ENCODE measurements around the gene DPM2.

The DPM2 gene

GRCh38 chr9:127918183-127919107 is 19.2 kb downstream of the DPM2 start:
- DNase-seq (ENCODE audit: low spot score), result peak; percentile 79

DNA sequence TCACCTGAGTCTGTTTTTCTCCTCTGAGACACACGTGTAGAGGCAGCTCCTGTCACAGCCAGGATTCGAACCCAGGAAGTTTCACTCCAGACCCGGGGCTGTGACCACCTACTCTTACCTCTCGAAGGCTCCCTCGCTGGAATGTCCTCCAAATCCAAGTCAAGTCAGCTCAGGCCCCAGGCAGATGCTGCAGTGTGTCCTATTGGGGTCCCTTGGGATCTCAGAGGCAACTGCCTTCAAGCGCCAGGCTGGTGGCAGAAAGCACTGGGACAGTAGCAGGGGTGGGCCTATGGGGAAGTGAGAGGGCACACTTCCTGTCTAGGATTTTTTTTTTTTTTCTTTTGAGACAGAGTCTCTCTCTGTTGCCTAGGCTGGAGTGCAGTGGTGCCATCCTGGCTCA is 20.1 kb downstream of the DPM2 start:
- no peak for DNase-seq (ENCODE audit: low spot score)

DNA sequence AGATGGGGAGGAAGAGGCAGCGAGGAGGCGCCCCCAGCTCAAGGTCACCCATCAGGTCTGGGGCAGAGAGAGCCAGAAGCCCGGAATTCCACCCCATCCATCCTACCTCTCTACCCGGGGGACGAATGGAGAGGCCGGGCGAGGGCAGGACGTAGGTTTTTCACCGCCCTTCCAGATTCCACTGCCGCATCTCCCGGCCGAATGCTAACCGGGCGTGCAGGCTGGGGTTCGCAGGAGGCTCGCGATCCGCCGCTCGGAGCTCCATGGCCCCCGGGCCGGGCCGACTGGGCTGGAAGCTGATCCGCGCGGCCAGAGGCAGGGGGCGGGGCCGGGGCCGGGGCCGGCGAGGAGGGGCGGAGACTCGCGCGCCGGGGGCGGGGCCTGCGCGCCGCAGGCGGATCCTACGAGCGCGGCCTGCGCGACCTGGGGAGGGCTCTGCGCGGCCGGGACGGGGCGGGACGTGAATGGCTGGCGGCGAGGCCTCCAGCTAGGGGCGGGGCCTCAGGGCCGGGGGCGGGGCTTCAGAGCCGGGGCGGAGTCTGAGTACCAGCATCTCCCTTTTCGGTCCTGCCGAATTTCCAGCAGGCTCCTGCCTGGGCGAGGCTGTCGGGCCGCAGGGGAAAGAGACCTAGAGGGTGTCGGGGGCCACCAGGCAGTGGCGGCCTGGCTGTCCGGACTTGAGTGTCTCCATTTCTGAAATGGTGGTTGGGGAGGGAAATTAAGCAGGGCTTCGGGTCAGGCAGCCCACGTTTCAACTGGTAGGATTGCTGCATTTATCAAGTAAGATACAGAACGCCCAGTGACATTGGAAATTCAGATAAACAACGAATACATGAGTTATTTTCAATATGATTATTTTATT is 20.7 kb downstream of the DPM2 start, which contains the start of gene ST6GALNAC4:
Gene ST6GALNAC4 (minus strand): TSS at position 322 of the 862 bp plus-strand sequence. CDS start 622 bp downstream, outside the sequence.
- DNase-seq (ENCODE audit: low spot score), result peak; percentile 95

DNA sequence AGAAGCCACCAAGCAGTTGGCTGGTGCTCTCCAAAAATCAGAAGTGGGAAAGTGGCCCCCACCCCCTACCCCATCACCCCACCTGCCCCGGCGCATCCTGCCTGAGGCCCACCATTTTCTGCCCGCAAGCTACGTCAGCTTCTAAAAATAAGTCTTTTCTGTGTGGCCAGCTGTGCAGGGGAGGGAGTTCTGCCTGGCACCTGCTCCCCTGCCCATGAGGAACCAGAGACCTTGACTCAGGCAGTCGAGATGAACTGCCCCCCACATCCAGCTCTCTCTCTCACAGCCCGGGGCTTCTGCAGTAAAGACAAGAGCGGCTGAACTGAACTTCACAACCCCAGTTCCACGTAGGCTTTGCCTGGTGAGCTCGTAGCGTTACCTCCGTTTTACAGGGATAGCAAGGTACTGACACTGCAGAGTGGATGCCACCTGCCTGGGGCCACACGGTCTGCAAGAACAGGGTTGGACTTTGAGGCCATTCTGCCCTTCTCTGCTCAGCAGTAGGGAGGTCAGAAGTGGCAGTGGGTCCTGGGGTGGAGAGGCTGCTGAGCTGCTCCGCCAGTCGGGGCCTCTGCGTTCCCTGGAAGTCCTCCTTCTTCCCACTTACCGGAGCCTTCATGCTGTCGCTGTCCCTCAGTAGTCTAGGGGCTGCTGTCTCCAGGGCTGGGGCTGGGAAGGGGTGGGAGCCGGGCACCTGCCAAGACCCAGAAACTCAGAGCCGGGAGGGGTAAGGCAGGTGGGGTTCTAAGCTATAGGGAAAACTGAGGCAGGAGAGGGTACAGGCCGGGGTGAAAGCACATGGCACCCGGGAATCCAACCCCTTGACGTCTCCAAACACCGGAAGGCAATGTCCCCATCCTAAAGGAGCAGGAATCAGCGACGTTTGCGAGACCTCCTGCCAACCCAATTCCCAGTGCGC is 21.6 kb downstream of the DPM2 start:
- peak; percentile 57 for DNase-seq (ENCODE audit: low spot score)

GRCh38 chr9:127915325-127915752 is 22.3 kb downstream of the DPM2 start:
- peak; percentile 81 for DNase-seq (ENCODE audit: low spot score)

- no peak for DNase-seq (ENCODE audit: low spot score)
Measured at GRCh38 chr9:127913682-127914081, 24.0 kb downstream of the DPM2 start.

GRCh38 chr9:127912882-127913281 is 24.8 kb downstream of the DPM2 start:
- DNase-seq (ENCODE audit: low spot score), result peak; percentile 61

GRCh38 chr9:127912296-127912695 is 25.4 kb downstream of the DPM2 start:
- no peak for DNase-seq (ENCODE audit: low spot score)

DNA sequence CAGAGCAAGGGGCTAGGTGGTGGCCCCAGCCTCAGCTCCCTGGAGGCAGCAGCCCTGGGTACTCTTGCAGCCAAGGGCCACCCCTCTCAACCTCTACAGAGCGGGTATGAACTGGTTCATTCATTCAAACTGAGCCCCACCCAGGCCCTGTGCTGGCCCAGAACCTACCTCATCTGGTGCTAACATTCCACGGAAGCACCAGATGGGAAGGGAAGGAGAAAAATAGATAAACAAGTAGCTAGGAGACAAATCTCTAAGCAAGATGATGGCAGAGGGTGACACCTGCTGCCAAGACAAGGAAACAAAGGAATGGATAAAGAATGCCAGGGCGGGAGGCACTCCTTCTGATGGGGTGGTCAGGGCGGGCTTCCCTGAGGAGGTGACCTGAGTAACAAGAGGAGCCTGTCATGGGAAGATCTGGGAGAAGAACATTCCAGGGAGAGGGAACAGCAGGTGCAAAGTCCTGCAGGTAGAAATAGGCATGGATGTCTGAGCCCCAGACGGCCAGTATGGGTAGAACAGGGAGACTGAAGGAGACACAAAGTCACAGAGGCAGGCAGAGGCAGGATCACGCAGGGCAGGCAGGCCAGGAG is 26.9 kb downstream of the DPM2 start:
- DNase-seq (ENCODE audit: low spot score), result peak; percentile 77

GRCh38 chr9:127909839-127910273 is 27.8 kb downstream of the DPM2 start:
- no peak for DNase-seq (ENCODE audit: low spot score)

GRCh38 chr9:127908660-127908926 is 29.1 kb downstream of the DPM2 start:
- DNase-seq (ENCODE audit: low spot score), result no peak

GRCh38 chr9:127907867-127908659 is 29.6 kb downstream of the DPM2 start:
- DNase-seq (ENCODE audit: low spot score), result no peak

DNA sequence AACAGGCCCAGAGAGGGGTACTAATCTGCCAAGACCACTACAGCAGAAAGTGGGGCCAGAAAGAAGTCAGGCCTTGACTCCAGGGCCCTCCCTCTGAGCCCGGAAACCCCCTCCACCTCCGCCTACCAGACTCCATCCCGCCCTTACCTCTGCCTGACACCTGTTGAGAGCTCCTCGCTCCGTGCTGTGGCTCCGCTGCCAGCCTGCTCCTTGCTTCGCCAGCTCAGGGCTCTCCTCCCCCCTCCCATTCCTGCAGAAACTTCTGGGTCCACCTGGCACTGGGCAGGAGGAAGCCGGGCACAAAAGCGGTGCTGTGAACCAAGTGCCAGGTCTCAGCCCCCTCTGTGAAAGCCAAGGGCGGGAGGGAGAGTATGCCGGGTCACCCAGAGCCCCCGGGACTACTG is 31.9 kb downstream of the DPM2 start:
- DNase-seq (ENCODE audit: low spot score), result no peak

GRCh38 chr9:127905004-127905728 is 32.5 kb downstream of the DPM2 start:
- no peak for DNase-seq (ENCODE audit: low spot score)

DNA sequence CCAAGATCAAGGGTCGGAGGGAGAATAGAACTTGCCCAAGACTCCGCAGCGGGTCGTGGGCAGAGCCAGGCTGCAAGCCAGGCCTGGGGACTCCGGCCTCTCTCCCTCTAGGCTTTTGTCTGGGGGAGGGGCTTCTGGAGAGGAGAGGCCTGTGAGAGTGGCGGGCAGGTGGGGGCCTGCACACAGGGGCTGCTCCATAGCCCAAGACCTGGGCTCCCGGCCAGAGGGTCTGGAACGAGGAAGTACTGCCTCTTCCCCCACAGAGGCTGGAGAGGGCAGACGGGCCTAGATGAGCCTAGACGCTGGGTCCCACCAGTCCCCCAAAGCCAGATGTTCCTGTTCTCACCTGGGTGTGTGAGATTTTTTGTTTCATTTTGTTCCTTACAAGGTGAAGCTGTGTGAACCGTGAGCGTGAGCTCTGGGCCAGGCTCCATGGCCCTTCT is 33.1 kb downstream of the DPM2 start:
- DNase-seq (ENCODE audit: low spot score), result no peak

DNA sequence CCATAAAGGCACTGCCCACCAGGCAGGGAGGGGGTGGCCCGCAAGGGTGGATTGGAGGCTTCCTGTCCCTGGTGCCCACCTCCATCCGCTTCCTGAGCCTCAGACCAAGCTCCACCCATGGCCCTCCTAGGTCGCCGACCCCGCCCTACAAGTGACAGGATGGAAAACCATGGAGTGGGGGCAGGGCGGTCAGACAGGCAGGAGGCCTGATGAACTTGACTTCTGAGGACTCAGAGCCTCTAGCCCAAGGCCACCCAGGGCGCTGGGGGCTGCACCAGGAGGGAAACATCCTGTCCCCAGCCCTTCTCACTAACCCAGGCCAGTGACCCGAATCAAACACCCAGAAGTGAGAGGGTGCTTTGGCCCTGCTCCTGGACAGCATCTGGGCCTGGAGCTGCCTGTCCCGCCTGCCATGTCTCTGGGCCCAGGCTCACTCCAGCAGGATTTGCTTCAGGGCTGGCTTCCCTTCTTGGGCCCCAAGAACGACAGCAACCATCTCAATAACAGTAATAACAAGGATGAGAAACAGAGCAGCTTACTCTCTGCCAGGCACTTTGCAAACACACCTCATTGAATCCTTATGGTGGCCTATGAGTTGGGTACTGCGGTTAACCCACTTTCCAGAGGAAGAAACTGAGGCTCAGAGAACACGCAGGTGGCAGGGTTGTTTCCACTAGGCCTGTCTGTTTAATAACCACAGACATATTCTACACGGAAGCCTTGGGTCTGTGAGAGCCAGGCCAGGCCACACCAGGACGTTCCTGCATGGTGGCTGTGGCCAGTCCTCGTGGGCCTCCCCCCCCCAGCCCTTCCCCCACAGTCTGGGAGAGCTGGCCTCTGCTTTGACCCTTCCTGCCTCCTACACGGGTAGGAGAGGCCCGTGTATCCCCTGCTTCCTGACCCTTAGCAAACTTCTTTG is 33.8 kb downstream of the DPM2 start:
- DNase-seq (ENCODE audit: low spot score), result peak; percentile 71

DNA sequence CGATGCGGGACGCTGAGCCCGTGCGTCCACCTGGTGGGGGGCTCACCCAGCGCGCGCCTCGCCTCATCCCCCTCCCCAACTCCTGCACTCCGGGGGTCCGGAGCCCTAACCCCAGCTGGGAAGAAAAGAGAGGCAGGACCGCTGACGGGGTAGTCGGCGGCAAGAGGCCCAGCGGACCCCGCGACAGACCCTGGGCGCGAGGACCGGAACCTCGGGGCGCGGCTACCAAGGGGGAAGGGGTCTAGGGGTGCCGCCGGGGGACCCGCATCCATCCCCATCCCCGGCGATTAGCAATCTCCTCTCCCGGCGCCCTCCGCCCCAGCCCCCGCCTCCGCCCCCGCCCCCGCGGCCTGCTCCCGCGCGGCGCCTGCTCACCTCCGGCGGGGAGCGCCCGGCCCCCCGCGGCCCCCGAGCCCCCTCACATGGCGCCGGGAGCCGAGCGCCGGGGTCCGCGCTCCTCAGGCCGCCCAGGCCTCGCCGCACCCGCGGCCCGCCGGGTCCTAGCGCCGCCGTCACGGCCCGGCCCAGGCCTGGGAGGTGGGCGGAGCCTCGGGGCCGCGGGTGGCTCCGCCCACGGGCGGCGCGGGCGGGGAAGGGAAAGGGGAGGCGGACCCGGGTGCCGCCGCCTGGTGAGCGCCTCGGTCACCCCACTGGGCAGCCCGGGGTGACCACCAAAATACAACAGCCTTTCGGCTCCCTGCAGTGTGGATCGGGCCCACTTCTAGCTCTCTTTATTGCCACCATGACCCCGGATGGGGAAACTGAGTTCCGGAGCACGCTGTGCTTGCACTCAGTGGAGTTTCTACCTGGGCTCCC is 38.3 kb downstream of the DPM2 start, which contains the start of gene ST6GALNAC6:
Gene ST6GALNAC6 (minus strand): TSS at position 476 of the 816 bp plus-strand sequence. CDS start 1,622 bp downstream, outside the sequence.
- peak; percentile 90 for DNase-seq (ENCODE audit: low spot score)
